ENCODE measurements around the gene SMAD7.
A peak's percentile ranks its signal among the peaks of the same experiment; 100 is the strongest.

Gene SMAD7

DNA sequence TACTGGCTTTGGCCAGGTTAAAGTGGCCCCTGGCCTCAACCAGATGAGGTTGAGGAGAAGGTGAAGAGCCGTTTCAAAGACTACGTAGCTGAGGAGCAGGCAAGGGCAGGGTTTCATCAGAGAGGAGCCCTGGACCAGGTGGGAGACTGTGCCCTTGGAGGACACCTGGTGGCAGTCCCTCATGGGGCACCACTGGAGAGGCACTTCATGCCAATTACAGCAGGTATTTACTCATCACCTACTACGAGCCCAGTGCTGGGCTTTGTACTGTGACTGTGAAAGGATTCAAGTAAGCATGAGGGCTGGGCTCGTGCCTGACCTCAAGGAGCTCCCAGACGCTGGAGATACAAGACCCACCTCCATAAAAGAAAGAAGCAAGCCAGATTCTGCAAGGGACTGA, 37.6 kb downstream of the SMAD7 start:
- peak; percentile 62 for DNase-seq

- DNase-seq = no peak
Measured at GRCh38 chr18:48910972-48911545, 39.7 kb downstream of the SMAD7 start.

DNA sequence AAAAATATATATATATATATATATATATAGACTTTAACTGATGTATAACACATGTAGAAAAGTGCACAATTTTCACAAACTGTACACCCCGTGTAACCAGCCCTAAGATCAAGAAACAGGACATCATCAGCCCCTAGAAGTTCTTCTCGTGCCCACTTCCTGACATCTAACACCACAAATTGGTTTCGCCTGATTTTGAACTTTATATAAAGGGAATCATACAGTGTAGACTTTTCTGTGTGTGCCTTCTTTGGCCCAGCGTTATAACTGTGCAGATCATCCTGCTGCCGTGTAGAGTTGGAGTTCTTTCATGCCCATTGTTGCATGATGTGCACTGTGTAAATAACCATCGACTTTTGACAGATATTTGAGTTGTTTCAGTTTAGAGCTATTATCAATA, 41.0 kb downstream of the SMAD7 start:
- DNase-seq = no peak

- no peak for DNase-seq
Measured at GRCh38 chr18:48908916-48909315, 41.8 kb downstream of the SMAD7 start.

DNA sequence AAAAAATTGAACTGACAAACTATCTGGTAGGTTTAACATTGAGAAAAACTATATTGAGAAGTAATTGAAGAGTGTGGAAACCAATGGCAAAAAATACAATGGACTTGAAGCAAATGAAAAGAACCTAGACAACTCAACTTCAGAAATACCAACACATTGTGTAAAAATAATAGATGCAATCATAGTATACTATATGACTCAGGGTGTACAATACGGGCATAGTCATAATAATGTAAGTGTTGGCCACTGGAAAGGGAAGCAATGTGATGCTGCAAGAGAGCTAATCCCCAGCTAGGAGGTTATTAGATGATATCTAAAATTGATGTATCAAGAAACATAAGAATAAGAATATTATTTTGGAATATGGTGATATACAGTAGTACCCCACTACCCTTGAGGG, 45.3 kb downstream of the SMAD7 start:
- no peak for DNase-seq

GRCh38 chr18:48904847-48905394, 45.8 kb downstream of the SMAD7 start:
- no peak for DNase-seq

- no peak for DNase-seq
Measured at GRCh38 chr18:48904091-48904490, 46.7 kb downstream of the SMAD7 start.

DNA sequence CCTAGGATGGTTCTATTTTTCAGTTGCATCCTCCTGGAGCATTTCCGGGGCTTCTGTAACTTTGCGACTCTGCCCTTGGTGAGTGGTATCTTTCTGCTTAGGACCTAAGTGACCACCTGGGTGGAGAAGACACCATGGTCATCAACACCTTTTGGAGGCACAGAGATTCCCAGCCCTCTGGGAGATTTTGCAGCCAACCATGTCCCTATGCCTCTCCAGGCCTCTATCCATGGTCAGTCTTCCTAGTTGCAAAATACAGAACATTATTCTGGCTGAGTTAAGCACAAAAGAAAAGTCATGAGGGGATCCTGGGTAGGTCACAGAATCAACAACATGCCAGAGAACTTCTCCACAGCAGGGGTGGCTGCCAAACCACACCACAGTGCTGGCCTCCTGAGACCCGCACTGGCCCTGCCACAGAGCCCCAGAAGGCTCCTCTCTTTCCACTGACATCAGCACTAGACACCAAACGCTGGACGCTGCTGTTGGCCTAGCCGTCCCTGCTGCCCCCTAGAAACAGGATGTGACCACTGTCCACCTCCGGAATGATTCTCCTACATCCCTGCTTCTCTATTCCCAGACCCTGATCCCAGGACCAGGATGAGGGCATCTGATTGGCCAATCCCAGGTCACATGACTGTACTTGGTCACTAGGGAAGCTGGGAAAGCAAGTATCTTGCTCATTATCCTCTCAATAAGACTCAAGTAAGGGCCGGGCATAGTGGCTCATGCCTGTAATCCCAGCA, 47.7 kb downstream of the SMAD7 start:
- no peak for DNase-seq

DNA sequence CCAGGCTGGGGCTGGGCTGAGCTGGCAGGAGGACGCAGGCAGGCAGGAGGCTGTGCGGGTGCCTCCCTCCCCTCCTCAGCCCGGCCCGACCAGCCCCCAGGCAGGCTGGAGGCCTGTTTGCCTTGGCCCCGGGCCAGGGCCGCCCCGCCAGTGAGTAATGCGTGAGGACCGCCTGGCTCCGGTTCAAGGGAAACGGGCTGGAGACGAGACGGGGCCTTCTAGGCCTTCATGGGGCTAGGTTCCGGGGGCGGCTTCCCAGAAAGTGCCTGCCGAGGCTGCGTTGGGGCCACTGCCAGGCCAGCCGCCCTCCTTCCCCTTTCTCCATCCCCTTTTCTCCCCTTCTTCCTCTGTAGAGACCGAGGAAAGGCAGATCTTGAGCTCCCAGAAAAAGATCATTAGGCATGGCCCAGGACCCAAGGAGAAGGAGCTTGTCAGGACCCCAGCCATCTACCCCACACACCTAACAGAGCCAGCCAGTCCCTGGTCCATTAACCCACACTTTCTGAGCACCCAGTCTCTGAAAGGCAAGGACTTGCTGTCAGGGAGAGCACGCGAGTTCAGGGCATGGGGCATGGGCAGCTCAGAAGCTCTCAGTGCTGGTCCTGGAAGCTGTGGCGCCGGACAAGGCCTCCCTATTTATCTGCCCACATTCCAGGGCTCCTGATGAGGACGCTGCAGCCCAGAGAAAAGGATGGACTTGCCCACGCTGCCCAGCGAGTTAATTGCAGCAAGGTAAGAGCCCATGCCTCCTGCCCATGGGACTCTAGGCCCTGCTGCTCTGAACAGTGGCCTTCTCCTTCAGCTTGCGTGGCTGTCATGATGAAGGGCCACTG, 48.5 kb downstream of the SMAD7 start:
- DNase-seq = no peak

DNA sequence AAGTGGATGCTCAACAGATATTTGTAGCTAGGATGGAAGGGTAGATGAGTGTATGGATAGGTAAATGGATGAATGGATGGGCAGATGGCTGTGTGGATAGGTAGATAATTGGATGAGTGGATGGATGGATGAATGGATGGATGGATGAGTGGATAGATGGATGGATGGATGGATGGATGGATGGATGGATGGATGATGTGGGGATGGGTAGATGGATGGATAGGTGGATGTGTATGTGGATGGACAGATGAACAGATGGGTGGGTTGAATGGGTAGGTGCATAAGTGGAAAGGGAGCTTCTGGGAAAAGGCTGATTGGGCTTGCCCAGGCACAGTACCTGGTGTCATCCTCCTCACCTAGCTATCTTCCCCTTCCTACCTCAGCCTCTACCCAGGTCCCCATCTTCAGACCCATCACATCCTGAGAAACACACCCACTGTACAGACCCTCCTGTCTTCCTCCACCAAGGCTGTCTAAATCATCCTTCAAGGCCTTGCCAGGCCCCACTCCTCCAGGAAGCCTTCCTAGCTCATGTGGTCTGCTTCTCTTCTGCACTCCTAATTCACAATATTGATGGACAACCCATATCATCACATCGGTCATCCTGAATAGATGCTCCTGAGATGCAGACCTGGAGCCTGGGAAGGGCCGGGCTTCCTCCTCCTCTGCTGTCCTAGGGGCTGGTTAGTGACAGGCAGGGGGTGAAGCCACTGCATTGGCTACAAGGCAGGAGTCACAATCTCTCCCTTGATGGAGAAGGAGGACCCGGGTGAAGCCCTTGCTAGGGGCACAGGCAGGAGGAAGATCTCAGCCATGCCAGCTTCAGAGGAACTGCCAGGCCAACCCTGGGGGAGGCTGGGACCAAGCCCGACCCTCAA, 49.4 kb downstream of the SMAD7 start:
- no peak for DNase-seq

DNA sequence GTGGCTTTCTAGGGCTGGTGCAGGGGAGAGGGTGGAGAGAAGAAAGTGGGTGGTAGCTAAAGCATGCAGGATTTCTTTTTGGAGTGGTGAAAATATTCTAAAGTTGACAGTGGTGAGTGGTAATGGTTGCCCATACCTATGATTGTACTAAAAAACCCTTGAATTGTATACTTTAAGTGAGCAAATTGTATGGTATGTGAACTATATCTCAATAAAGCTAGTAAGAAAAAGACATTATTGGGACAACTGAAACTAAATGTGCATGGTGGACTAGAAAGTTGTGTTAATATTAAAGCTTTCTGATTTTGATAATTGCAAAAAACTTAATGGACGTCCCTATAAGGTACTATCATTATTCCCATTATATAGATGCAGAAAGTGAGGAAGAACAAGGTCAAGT, 50.3 kb downstream of the SMAD7 start:
- DNase-seq = no peak

DNA sequence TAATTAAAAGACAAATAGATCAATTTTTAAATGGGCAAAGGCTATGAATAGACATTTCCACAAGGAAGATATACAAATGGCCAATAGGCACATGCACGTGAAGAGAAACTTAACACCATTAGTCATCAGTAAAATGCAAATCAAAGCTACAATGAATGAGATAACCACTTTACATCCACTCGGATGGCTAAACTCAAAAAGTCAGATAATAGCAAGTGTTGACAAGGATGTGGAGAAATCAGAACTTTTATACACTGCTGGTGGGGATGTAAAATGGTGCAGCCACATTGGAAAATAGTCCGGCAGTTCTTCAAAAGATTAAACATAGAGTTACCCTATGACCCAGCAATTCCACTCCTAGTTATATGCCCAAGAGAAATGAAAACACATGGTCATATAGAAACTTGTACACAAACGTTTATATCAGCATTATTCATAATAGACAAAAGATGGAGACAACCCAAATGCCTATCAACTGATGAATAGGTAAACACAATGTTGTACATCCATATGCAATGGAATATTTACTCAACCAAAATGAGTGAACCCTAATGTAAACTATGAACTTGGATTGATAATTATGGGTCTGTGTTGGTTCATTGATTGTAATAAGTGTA, 51.1 kb downstream of the SMAD7 start:
- no peak for DNase-seq

DNA sequence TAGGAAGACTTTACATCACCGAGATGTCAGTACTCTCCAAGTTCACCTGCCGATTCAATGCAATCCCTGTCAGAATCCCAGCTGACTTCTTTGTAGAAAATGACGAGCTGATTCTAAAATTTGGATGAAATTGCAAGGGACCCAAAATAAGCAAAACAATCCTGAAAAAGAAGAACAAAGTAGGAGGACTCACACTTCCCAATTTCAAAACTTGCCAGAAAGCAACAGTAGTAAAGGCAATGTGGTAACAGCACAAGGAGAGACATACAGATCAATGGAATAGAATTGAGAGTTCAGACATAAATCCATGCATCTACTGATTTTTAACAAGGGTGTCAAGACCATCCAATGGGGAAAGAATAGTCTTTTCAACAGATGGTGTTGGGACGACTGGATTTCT, 52.2 kb downstream of the SMAD7 start:
- DNase-seq = no peak

DNA sequence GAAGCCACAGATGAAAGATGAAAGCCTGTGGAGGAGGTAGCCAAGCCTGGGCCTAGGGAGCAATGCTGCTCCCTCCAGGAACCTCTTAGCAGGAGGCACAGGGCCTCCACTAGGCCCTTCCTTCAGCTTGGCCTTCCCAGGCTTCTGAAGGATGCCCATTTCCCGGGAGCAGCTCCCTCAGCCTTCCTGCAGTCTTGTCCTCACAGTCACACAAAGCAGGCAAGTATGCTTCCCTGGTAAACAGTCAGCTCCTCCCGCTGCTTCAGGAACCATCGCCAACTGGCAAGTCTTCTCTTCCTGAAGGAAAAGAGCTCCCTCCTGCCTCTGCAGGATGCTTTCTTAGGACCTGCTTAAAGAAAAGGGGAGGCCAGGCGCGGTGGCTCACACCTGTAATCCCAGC, 53.2 kb downstream of the SMAD7 start:
- DNase-seq = no peak

DNA sequence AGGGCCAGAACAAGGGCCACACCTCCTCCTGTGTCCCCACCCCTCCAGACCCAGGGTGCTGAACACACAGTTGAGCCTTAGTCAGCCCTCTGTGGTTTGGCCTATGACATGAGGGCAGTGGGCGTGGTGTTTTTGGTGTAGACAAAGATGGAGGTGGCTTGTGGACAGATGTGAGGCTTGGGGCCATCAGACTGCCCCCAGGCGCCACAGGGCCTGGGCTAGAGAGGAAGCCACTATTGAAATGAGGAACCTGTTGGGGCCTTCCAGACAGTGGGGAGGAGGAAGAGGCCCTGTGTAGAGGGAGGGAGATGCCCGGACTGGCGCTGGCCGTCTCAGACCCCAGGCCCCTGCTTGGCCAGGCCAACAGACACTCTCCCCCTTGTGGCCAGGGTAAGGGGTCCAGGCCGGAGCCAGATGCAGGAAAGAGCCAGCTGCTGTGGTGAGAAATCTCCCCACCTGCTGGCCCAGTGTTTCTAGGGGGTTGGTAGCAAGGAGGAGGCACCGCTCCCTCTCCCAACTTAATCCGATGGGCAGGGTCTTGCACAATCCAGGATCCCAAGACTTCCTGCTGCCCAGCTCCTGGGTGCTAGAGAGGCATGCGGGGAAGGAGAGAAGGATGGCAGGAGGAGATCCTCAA, 53.8 kb downstream of the SMAD7 start:
- DNase-seq = no peak

DNA sequence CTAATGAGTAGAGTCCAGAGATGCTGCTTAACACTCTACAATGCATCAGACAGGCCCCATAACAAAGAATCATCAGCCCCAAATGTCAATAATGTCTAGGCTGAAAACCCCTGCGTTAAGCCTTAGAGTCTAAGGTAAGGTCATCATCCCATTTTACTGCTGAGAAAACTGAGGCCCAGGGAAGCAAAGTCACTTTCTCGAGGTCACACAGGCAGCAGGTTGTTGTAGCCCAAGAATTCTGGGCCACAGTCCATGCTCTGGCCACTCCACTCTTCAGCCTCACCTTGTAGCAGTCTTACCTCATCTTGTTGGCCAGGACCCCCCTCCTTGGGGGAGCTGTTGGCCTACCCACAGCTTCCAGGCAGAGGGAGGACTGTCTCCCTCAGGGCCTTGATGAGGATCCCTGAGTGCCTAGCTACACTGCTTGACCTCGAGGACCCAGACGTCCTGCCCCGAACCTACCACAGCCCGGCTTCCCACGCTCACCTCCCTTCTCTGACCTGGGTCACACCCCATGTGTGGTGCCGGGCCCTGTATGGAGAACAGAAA, 54.4 kb downstream of the SMAD7 start:
- DNase-seq = no peak

GRCh38 chr18:48894799-48895346, 55.9 kb downstream of the SMAD7 start:
- no peak for DNase-seq

DNA sequence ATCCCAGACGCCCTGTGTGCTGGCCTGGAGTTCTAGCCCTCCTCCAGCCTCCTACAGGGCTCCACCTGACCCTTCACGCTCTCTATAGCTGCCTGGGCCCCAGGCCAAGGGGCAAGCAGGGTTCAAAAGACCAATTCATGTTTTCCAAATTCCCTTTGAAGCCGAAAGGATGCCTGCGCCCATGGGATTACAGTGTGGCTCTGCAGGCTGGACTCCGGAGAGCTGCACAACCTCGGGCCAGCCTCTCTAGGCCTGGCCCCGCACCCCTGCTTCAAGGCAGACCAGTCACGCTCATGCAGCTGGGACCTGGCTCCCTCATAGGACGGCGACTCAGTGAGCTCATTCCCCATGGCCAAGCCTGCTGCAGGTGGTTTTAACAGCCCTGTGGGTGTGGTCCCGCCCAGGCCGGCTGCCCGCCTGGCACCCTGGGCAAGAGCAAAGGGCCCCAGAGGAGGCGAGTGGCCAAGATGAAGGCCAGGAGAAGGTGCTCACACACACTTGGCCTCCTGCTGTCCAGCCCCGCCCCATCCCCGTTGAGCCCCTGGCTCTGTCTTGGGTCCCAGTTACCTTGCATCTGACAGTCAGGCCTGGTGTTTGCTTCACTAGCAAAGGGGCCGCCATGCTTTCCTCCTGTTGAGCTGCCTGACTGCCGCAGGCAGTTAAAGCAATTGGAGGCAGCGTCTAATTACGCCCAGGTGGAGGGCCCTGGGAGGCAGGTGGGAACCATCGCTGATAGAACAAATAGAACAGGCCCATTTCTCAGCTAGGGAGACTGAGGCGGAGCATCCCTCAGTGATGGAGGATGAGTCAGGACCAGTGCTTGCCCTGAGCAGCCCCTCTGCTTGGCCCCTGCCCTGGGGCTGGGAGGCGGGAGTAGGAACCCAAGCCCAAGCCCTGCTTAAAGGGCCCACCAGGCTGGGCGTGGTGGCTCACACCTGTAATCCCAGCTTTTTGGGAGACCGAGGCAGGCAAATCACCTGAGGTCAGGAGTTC, 56.9 kb downstream of the SMAD7 start:
- no peak for DNase-seq

DNA sequence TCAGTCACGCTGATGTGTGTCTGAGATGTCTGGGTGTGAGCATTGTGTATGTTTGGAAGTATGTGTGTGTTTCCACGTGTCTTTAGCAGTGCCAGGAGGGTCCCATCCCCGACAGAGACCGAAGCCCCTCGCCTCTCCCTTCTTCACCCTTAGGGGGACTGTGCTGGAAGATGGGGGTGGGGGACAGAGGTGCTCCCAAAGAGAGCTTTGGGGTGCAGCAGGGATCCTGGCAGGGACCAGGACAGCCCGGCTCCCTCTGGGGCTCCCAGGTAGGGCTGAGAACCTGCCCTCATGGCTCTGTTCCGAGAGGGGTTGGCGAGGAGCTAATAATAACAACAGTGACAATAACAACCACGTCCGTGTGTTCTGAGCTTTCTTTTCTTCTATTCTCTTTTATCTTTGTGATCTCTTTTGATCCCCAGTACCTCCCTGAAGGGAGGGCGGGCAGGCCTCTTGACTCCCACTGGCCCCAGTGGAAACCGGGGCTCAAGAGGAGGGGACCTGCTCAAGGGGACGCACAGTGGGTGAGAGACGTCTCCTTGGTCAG, 57.6 kb downstream of the SMAD7 start:
- DNase-seq = no peak
